ENCODE measurements around the gene BAHCC1. TPM values are rescaled to one million over a fixed set of nuclear protein-coding genes. Genes with fewer than 3 reads are reported as not detected.

Gene BAHCC1
- total and polyA plus RNA-seq, 10 of the 15 experiments (the other 5 are each of a cell fraction or from before 2014, with no cell fraction given), result 0.03 to 0.14 (median 0.11) TPM; not detected in 6

DNA sequence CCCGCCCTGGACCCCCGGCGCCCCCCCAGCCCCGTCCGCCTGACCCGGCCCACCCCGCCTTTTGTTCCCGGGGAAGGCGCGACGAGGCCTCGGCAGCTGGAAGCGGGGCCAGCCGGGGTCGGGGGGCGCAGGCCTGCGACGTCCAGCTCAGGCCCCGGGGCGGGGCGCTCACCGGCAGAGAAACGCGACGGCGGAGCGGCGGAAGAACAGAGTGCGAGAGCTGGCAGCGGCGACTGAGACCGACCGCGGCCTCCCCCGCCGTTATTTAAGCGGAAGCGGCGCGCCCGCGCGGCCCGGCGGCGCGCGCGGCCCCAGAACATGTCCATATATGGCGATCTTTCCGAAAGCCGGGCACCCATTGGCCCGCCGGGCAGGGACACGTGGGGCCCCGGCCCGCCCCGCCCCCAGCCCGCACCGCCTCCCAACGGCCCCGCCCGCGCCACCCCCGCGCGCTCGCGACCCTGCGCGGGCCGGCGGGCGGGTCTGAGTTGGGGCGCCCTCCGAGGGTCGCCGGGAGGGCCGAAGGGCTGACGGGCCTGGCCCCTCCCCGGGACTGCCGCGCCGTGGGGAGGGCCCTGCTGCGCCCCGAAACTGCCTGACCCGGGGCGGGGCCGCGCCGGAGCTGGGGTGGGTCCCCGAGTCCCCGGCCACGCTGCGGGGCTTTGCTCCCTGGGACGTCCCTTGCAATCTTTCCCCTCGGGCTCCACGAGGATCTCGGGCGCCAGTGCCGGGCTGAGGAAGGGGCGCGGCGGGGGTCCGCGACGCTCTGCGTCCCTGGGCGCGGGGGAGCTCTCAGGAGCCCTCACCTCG, 117.5 kb downstream of the BAHCC1 start, which contains the start of gene ACTG1 (continued):
- TF ChIP-seq NRF1 (conservative IDR thresholded peaks at IDR 0.05; ENCODE audit: low read depth, low read length) (no peak), ZBED1 (IDR thresholded peaks at IDR 0.05; ENCODE audit: borderline replicate concordance) (peak; percentile 88), KLF5 (IDR thresholded peaks at IDR 0.05; ENCODE audit: partially characterized antibody) (no peak), PML (IDR thresholded peaks at IDR 0.05; ENCODE audit: low read length) (no peak), FOXK2 (IDR thresholded peaks at IDR 0.05) (no peak), CBFB (IDR thresholded peaks at IDR 0.05; ENCODE audit: low read depth) (peak; percentile 94), JUND (IDR thresholded peaks at IDR 0.05; ENCODE audit: low read depth, low read length) (no peak), GABPA (IDR thresholded peaks at IDR 0.05; ENCODE audit: low read depth) (no peak), TCF12 (IDR thresholded peaks at IDR 0.05; ENCODE audit: low read depth, low read length) (peak; percentile 86; the same call in 1 of the 2 replicates), SUPT20H (IDR thresholded peaks at IDR 0.05; ENCODE audit: borderline replicate concordance, control insufficient read depth, low read depth, low read length) (no peak), EED (IDR thresholded peaks at IDR 0.05; ENCODE audit: low read depth) (no peak), RFX5 (IDR thresholded peaks at IDR 0.05; ENCODE audit: low read depth, low read length) (no peak), USF2 (IDR thresholded peaks at IDR 0.05; ENCODE audit: borderline replicate concordance, low read depth, low read length) (peak; percentile 51), ZBTB11 (CRISPR knock-in tag; IDR thresholded peaks at IDR 0.05) (no peak), IRF5 (IDR thresholded peaks at IDR 0.05; ENCODE audit: borderline replicate concordance) (no peak), ATF7 (IDR thresholded peaks at IDR 0.05; ENCODE audit: low read depth) (no peak), BMI1 (IDR thresholded peaks at IDR 0.05; ENCODE audit: borderline replicate concordance) (no peak), NR2F1 (conservative IDR thresholded peaks at IDR 0.05) (peak; percentile 66; the same call in 1 of the 2 replicates), IKZF1 (conservative IDR thresholded peaks at IDR 0.05) (peak; percentile 22; the same call in 1 of the 2 replicates), IRF3 (IDR thresholded peaks at IDR 0.05) (no peak)
- TF ChIP-seq, protein P1, sequence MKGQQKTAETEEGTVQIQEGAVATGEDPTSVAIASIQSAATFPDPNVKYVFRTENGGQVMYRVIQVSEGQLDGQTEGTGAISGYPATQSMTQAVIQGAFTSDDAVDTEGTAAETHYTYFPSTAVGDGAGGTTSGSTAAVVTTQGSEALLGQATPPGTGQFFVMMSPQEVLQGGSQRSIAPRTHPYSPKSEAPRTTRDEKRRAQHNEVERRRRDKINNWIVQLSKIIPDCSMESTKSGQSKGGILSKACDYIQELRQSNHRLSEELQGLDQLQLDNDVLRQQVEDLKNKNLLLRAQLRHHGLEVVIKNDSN (IDR thresholded peaks at IDR 0.05; ENCODE audit: borderline replicate concordance, extremely low read length, insufficient read depth, low read depth, low read length), result peak; percentile 75
